ENCODE measurements around the gene ATL1.
A peak's percentile ranks its signal among the peaks of the same experiment; 100 is the strongest.

ATL1 gene

GRCh38 chr14:50559990-50560930 lies at the start of gene ATL1:
ATL1 (plus strand) TSS chr14:50560145; CDS start chr14:50560266, 121 bp downstream.
- no peak within 1 kb of the TSS for H3K27ac ChIP-seq (ENCODE audit: low read length)
- WGBS (ENCODE audit: insufficient coverage, insufficient read length) = no CpG with 5 or more reads among the region's 66 CpGs
- H3K36me3 ChIP-seq (ENCODE audit: control insufficient read depth, insufficient read depth, low read length) = no peaks in the 10 kb centered on the region
- no peaks in the 10 kb centered on the region for H3K4me1 ChIP-seq (ENCODE audit: control insufficient read depth, insufficient read depth, low read length)
- peak within 1 kb of the TSS; percentile 69; the same call in 1 of the 2 replicates for H3K4me3 ChIP-seq (ENCODE audit: low read length)
- no peaks in the 10 kb centered on the region for H3K27me3 ChIP-seq (ENCODE audit: control insufficient read depth, insufficient read depth, low read length)
- H3K9me3 ChIP-seq (ENCODE audit: control insufficient read depth, insufficient read depth, low read length) = no peaks in the 10 kb centered on the region
- peak; percentile 47 for DNase-seq (ENCODE audit: low read depth, low spot score)

- Histone ChIP-seq H3K4me3 (ENCODE audit: low read length) (no peak overlapping the region), H3K36me3 (ENCODE audit: control insufficient read depth, insufficient read depth, low read length) (no peaks in the 10 kb centered on the region), H3K4me1 (ENCODE audit: control insufficient read depth, insufficient read depth, low read length) (no peaks in the 10 kb centered on the region), H3K9me3 (ENCODE audit: control insufficient read depth, insufficient read depth, low read length) (no peaks in the 10 kb centered on the region), H3K27me3 (ENCODE audit: control insufficient read depth, insufficient read depth, low read length) (no peaks in the 10 kb centered on the region), H3K27ac (ENCODE audit: low read length) (no peak overlapping the region)
- DNase-seq (ENCODE audit: low read depth, low spot score) = no peak
- WGBS (ENCODE audit: insufficient coverage, insufficient read length) = no CpG with 5 or more reads among the region's 7 CpGs
Measured at GRCh38 chr14:50510157-50510556, 49.8 kb upstream of the ATL1 start.

GRCh38 chr14:50512463-50512862 lies 47.5 kb upstream of the ATL1 start:
- Histone ChIP-seq H3K27me3 (ENCODE audit: control insufficient read depth, insufficient read depth, low read length) (no peaks in the 10 kb centered on the region), H3K36me3 (ENCODE audit: control insufficient read depth, insufficient read depth, low read length) (no peaks in the 10 kb centered on the region), H3K27ac (ENCODE audit: low read length) (no peak overlapping the region), H3K4me3 (ENCODE audit: low read length) (no peak overlapping the region), H3K9me3 (ENCODE audit: control insufficient read depth, insufficient read depth, low read length) (no peaks in the 10 kb centered on the region), H3K4me1 (ENCODE audit: control insufficient read depth, insufficient read depth, low read length) (no peaks in the 10 kb centered on the region)
- no CpG with 5 or more reads among the region's 4 CpGs for WGBS (ENCODE audit: insufficient coverage, insufficient read length)
- no peak for DNase-seq (ENCODE audit: low read depth, low spot score)

- no CpG with 5 or more reads among the region's 2 CpGs for WGBS (ENCODE audit: insufficient coverage, insufficient read length)
- Histone ChIP-seq H3K27ac (ENCODE audit: low read length) (no peak overlapping the region), H3K4me3 (ENCODE audit: low read length) (no peak overlapping the region), H3K27me3 (ENCODE audit: control insufficient read depth, insufficient read depth, low read length) (no peaks in the 10 kb centered on the region), H3K36me3 (ENCODE audit: control insufficient read depth, insufficient read depth, low read length) (no peaks in the 10 kb centered on the region), H3K4me1 (ENCODE audit: control insufficient read depth, insufficient read depth, low read length) (no peaks in the 10 kb centered on the region), H3K9me3 (ENCODE audit: control insufficient read depth, insufficient read depth, low read length) (no peaks in the 10 kb centered on the region)
- DNase-seq (ENCODE audit: low read depth, low spot score) = no peak
Measured at GRCh38 chr14:50516091-50516490, 43.9 kb upstream of the ATL1 start.

- Histone ChIP-seq H3K9me3 (ENCODE audit: control insufficient read depth, insufficient read depth, low read length) (no peaks in the 10 kb centered on the region), H3K4me1 (ENCODE audit: control insufficient read depth, insufficient read depth, low read length) (peaks cover 2% of the 10 kb centered on the region; the same call in 1 of the 2 replicates), H3K4me3 (ENCODE audit: low read length) (no peak overlapping the region), H3K27ac (ENCODE audit: low read length) (no peak overlapping the region), H3K27me3 (ENCODE audit: control insufficient read depth, insufficient read depth, low read length) (no peaks in the 10 kb centered on the region), H3K36me3 (ENCODE audit: control insufficient read depth, insufficient read depth, low read length) (no peaks in the 10 kb centered on the region)
- WGBS (ENCODE audit: insufficient coverage, insufficient read length) = no CpG with 5 or more reads among the region's 5 CpGs
- no peak for DNase-seq (ENCODE audit: low read depth, low spot score)
Measured at GRCh38 chr14:50520947-50521815, 38.8 kb upstream of the ATL1 start.

- no peak overlapping the region for H3K27ac ChIP-seq (ENCODE audit: low read length)
- H3K36me3 ChIP-seq (ENCODE audit: control insufficient read depth, insufficient read depth, low read length) = no peaks in the 10 kb centered on the region
- H3K9me3 ChIP-seq (ENCODE audit: control insufficient read depth, insufficient read depth, low read length) = no peaks in the 10 kb centered on the region
- H3K4me3 ChIP-seq (ENCODE audit: low read length) = no peak overlapping the region
- no CpG with 5 or more reads among the region's 1 CpG for WGBS (ENCODE audit: insufficient coverage, insufficient read length)
- peaks cover 2% of the 10 kb centered on the region; the same call in 1 of the 2 replicates for H3K4me1 ChIP-seq (ENCODE audit: control insufficient read depth, insufficient read depth, low read length)
- H3K27me3 ChIP-seq (ENCODE audit: control insufficient read depth, insufficient read depth, low read length) = no peaks in the 10 kb centered on the region
- DNase-seq (ENCODE audit: low read depth, low spot score) = no peak
Measured at GRCh38 chr14:50521912-50522341, 38.0 kb upstream of the ATL1 start.

GRCh38 chr14:50523271-50524041 lies 36.5 kb upstream of the ATL1 start:
- peaks cover 2% of the 10 kb centered on the region; the same call in 1 of the 2 replicates for H3K4me1 ChIP-seq (ENCODE audit: control insufficient read depth, insufficient read depth, low read length)
- no peak overlapping the region for H3K27ac ChIP-seq (ENCODE audit: low read length)
- no peaks in the 10 kb centered on the region for H3K9me3 ChIP-seq (ENCODE audit: control insufficient read depth, insufficient read depth, low read length)
- no peaks in the 10 kb centered on the region for H3K27me3 ChIP-seq (ENCODE audit: control insufficient read depth, insufficient read depth, low read length)
- WGBS (ENCODE audit: insufficient coverage, insufficient read length) = 100% methylated on average over 1 of the region's 5 CpGs
- no peak overlapping the region for H3K4me3 ChIP-seq (ENCODE audit: low read length)
- no peak for DNase-seq (ENCODE audit: low read depth, low spot score)
- H3K36me3 ChIP-seq (ENCODE audit: control insufficient read depth, insufficient read depth, low read length) = no peaks in the 10 kb centered on the region

GRCh38 chr14:50524060-50524459 lies 35.9 kb upstream of the ATL1 start:
- Histone ChIP-seq H3K27ac (ENCODE audit: low read length) (no peak overlapping the region), H3K36me3 (ENCODE audit: control insufficient read depth, insufficient read depth, low read length) (no peaks in the 10 kb centered on the region), H3K27me3 (ENCODE audit: control insufficient read depth, insufficient read depth, low read length) (no peaks in the 10 kb centered on the region), H3K9me3 (ENCODE audit: control insufficient read depth, insufficient read depth, low read length) (no peaks in the 10 kb centered on the region), H3K4me1 (ENCODE audit: control insufficient read depth, insufficient read depth, low read length) (peaks cover 2% of the 10 kb centered on the region; the same call in 1 of the 2 replicates), H3K4me3 (ENCODE audit: low read length) (no peak overlapping the region)
- DNase-seq (ENCODE audit: low read depth, low spot score) = no peak
- no CpG with 5 or more reads among the region's 2 CpGs for WGBS (ENCODE audit: insufficient coverage, insufficient read length)

- Histone ChIP-seq H3K27me3 (ENCODE audit: control insufficient read depth, insufficient read depth, low read length) (no peaks in the 10 kb centered on the region), H3K27ac (ENCODE audit: low read length) (no peak overlapping the region), H3K4me1 (ENCODE audit: control insufficient read depth, insufficient read depth, low read length) (peaks cover 2% of the 10 kb centered on the region; the same call in 1 of the 2 replicates), H3K9me3 (ENCODE audit: control insufficient read depth, insufficient read depth, low read length) (no peaks in the 10 kb centered on the region), H3K36me3 (ENCODE audit: control insufficient read depth, insufficient read depth, low read length) (no peaks in the 10 kb centered on the region), H3K4me3 (ENCODE audit: low read length) (no peak overlapping the region)
- no CpG with 5 or more reads among the region's 6 CpGs for WGBS (ENCODE audit: insufficient coverage, insufficient read length)
- no peak for DNase-seq (ENCODE audit: low read depth, low spot score)
Measured at GRCh38 chr14:50524731-50525515, 35.0 kb upstream of the ATL1 start.

Measured in iPS DF 6.9 (cell line).